Neural progenitor cell (in vitro differentiated cells): ENCODE results near the gene RPS6KA2. TPM values are rescaled to one million over a fixed set of nuclear protein-coding genes. Genes with fewer than 3 reads are reported as not detected.

ENCODE experiments used
- DNase-seq: peaks from one replicate; pipeline ENCODE4 v3.0.0-alpha.2; 2016; ENCODE audit warnings: low spot score
- H2AFZ ChIP-seq: fragments of 200-600 bp; sonication (generic); replicated peaks from 2 replicates; pipeline ENCODE4 v1.6.1; 2016; ENCODE audit warnings: antibody characterized with exemption
- H3F3A ChIP-seq: fragments of 200-600 bp; sonication (generic); 2 replicates; pipeline ENCODE4 v1.6.1; 2016; ENCODE audit warnings: antibody characterized with exemption, low read depth
- H3K27ac ChIP-seq: fragments of 200-600 bp; sonication (generic); 2 replicates; pipeline ENCODE4 v1.5.1; 2016; ENCODE audit warnings: mild to moderate bottlenecking
- H3K27me3 ChIP-seq: fragments of 200-600 bp; sonication (generic); 2 replicates; pipeline ENCODE4 v1.6.1; 2016; ENCODE audit warnings: mild to moderate bottlenecking, moderate library complexity
- H3K36me3 ChIP-seq: fragments of 200-600 bp; sonication (generic); 2 replicates; pipeline ENCODE4 v1.5.1; 2016
- H3K4me1 ChIP-seq: fragments of 200-600 bp; sonication (generic); 2 replicates; pipeline ENCODE4 v1.6.1; 2016; ENCODE audit warnings: mixed run types
- H3K4me2 ChIP-seq: fragments of 200-600 bp; sonication (generic); 2 replicates; pipeline ENCODE4 v1.6.1; 2016
- H3K4me3 ChIP-seq: fragments of 200-600 bp; sonication (generic); 2 replicates; pipeline ENCODE4 v1.5.1; 2016
- H3K79me2 ChIP-seq: fragments of 200-600 bp; sonication (generic); 2 replicates; pipeline ENCODE4 v1.6.1; 2016; ENCODE audit warnings: low read depth
- H3K9ac ChIP-seq: fragments of 200-600 bp; sonication (generic); 2 replicates; pipeline ENCODE4 v1.6.1; 2016
- H3K9me3 ChIP-seq: fragments of 200-600 bp; sonication (generic); 2 replicates; pipeline ENCODE4 v1.5.1; 2016; ENCODE audit warnings: low read depth
- H4K20me1 ChIP-seq: fragments of 200-600 bp; sonication (generic); 2 replicates; pipeline ENCODE4 v1.6.1; 2016; ENCODE audit warnings: low read depth
- H3K27ac Mint-ChIP-seq: 3 replicates; pipeline ENCODE4 v1.8.0; 2021; ENCODE audit warnings: mixed read lengths
- H3K27me3 Mint-ChIP-seq: 2 replicates; pipeline ENCODE4 v1.8.0; 2022; ENCODE audit warnings: low read depth, mild to moderate bottlenecking, inconsistent platforms, moderate library complexity, mixed read lengths; ENCODE audit not compliant: insufficient read depth
- H3K36me3 Mint-ChIP-seq: 3 replicates; pipeline ENCODE4 v1.8.0; 2021; ENCODE audit warnings: mixed read lengths
- H3K4me1 Mint-ChIP-seq: 3 replicates; pipeline ENCODE4 v1.8.0; 2021; ENCODE audit warnings: mixed read lengths
- H3K4me3 Mint-ChIP-seq: 3 replicates; pipeline ENCODE4 v1.8.0; 2021; ENCODE audit warnings: mild to moderate bottlenecking, moderate library complexity, mixed read lengths
- H3K9me3 Mint-ChIP-seq: 3 replicates; pipeline ENCODE4 v1.8.0; 2020; ENCODE audit warnings: mixed read lengths
- CTCF ChIP-seq: fragments of 200-600 bp; sonication (generic); IDR thresholded peaks from 2 replicates; pipeline ENCODE4 v1.5.1; 2017; ENCODE audit warnings: antibody characterized with exemption, mild to moderate bottlenecking
- EZH2 ChIP-seq: fragments of 200-600 bp; sonication (generic); IDR thresholded peaks from 2 replicates; pipeline ENCODE4 v1.6.1; 2017; ENCODE audit warnings: antibody characterized with exemption, mild to moderate bottlenecking, moderate library complexity
- EZH2phosphoT487 ChIP-seq: fragments of 200-600 bp; sonication (generic); IDR thresholded peaks from 2 replicates; pipeline ENCODE4 v1.6.1; 2017; ENCODE audit warnings: antibody characterized with exemption
- total RNA-seq: library from RNA; depleted of rRNA; stranded (reverse); fragments of >200 nt; gene quantifications from 2 replicates; pipeline ENCODE4 v1.2.3, GENCODE V29; 2015; ENCODE audit warnings: low replicate concordance

Gene RPS6KA2
- total RNA-seq, 1 donor from 2014 or later, result 8.2 TPM

GRCh38 chr6:166604328-166604727, 22.7 kb downstream of the RPS6KA2 start:
- Mint-ChIP-seq H3K4me1 (peaks cover 10% of the 10 kb centered on the region), H3K9me3 (peaks cover 11% of the 10 kb centered on the region), H3K4me3 (no peak overlapping the region), H3K36me3 (peaks cover 23% of the 10 kb centered on the region), H3K27ac (no peak overlapping the region), H3K27me3 (no peaks in the 10 kb centered on the region)
- H3K4me1 ChIP-seq, result no peaks in the 10 kb centered on the region
- H3K36me3 ChIP-seq, result no peaks in the 10 kb centered on the region
- H3F3A ChIP-seq, result no peaks in the 10 kb centered on the region
- H3K4me3 ChIP-seq, result no peak overlapping the region
- H4K20me1 ChIP-seq, result no peaks in the 10 kb centered on the region
- H2AFZ ChIP-seq, result no peak overlapping the region
- H3K79me2 ChIP-seq, result peaks cover 17% of the 10 kb centered on the region
- DNase-seq, result no peak
- no peaks in the 10 kb centered on the region for H3K9me3 ChIP-seq
- H3K27me3 ChIP-seq, result no peaks in the 10 kb centered on the region
- H3K9ac ChIP-seq, result no peak overlapping the region
- H3K4me2 ChIP-seq, result no peak overlapping the region
- no peak overlapping the region for H3K27ac ChIP-seq
- no peak for TF ChIP-seq EZH2phosphoT487
- no peak for TF ChIP-seq CTCF
- no peak for TF ChIP-seq EZH2

GRCh38 chr6:166603043-166603690, 23.9 kb downstream of the RPS6KA2 start:
- Histone ChIP-seq H3K4me2 (no peak overlapping the region), H3K27me3 (no peaks in the 10 kb centered on the region), H3K79me2 (peaks cover 17% of the 10 kb centered on the region), H3K9ac (no peak overlapping the region), H3K9me3 (no peaks in the 10 kb centered on the region), H3K27ac (no peak overlapping the region), H3K4me1 (peaks cover 6% of the 10 kb centered on the region), H3K4me3 (no peak overlapping the region), H2AFZ (no peak overlapping the region), H3K36me3 (no peaks in the 10 kb centered on the region), H3F3A (peaks cover 5% of the 10 kb centered on the region), H4K20me1 (no peaks in the 10 kb centered on the region)
- TF ChIP-seq EZH2phosphoT487, result no peak
- TF ChIP-seq CTCF, result no peak
- TF ChIP-seq EZH2, result no peak
- H3K27me3 Mint-ChIP-seq, result no peaks in the 10 kb centered on the region
- no peak overlapping the region for H3K27ac Mint-ChIP-seq
- peaks cover 11% of the 10 kb centered on the region for H3K9me3 Mint-ChIP-seq
- H3K4me1 Mint-ChIP-seq, result peaks cover 20% of the 10 kb centered on the region
- H3K36me3 Mint-ChIP-seq, result peaks cover 22% of the 10 kb centered on the region
- no peak for DNase-seq
- H3K4me3 Mint-ChIP-seq, result no peak overlapping the region

- peaks cover 11% of the 10 kb centered on the region for H3F3A ChIP-seq
- no peaks in the 10 kb centered on the region for H4K20me1 ChIP-seq
- Mint-ChIP-seq H3K9me3 (peaks cover 11% of the 10 kb centered on the region), H3K4me3 (no peak overlapping the region), H3K27me3 (no peaks in the 10 kb centered on the region), H3K36me3 (peaks cover 22% of the 10 kb centered on the region), H3K4me1 (peaks cover 32% of the 10 kb centered on the region), H3K27ac (no peak overlapping the region)
- no peak overlapping the region for H3K4me3 ChIP-seq
- H3K27me3 ChIP-seq, result no peaks in the 10 kb centered on the region
- peaks cover 17% of the 10 kb centered on the region for H3K4me1 ChIP-seq
- TF ChIP-seq EZH2phosphoT487, result no peak
- TF ChIP-seq EZH2, result no peak
- TF ChIP-seq CTCF, result no peak
- H3K79me2 ChIP-seq, result peaks cover 17% of the 10 kb centered on the region
- H2AFZ ChIP-seq, result no peak overlapping the region
- H3K9me3 ChIP-seq, result no peaks in the 10 kb centered on the region
- DNase-seq, result no peak
- H3K4me2 ChIP-seq, result no peak overlapping the region
- H3K27ac ChIP-seq, result no peak overlapping the region
- H3K36me3 ChIP-seq, result no peaks in the 10 kb centered on the region
- no peak overlapping the region for H3K9ac ChIP-seq
These were observed 25.1 kb downstream of the RPS6KA2 start for GRCh38 chr6:166601956-166602355.
